Fibroblast of villous mesenchyme (primary cell): ENCODE measurements around the gene ZBTB4. TPM values are rescaled to one million over a fixed set of nuclear protein-coding genes. Genes with fewer than 3 reads are reported as not detected.
A peak's percentile ranks its signal among the peaks of the same experiment; 100 is the strongest.

Source experiments
- DNase-seq: peaks from one replicate; pipeline ENCODE4 v3.0.0-alpha.2; 2010; ENCODE audit warnings: low read depth
- H3K4me3 ChIP-seq: 2 replicates; pipeline ENCODE4 v1.5.1; 2011; ENCODE audit warnings: low read depth, mild to moderate bottlenecking, low read length
- total RNA-seq: library from RNA; depleted of rRNA; stranded (reverse); fragments of >200 nt; gene quantifications from 2 replicates; pipeline ENCODE4 v1.2.3, GENCODE V29; 2012
- TF ChIP-seq, protein P1 (sequence below): IDR thresholded peaks from 2 replicates; pipeline ENCODE4 v1.5.1; 2012; ENCODE audit warnings: low read depth, mild to moderate bottlenecking, low read length; ENCODE audit not compliant: insufficient read depth

Gene ZBTB4
- total RNA-seq, 1 donor: 37.1 TPM

DNA sequence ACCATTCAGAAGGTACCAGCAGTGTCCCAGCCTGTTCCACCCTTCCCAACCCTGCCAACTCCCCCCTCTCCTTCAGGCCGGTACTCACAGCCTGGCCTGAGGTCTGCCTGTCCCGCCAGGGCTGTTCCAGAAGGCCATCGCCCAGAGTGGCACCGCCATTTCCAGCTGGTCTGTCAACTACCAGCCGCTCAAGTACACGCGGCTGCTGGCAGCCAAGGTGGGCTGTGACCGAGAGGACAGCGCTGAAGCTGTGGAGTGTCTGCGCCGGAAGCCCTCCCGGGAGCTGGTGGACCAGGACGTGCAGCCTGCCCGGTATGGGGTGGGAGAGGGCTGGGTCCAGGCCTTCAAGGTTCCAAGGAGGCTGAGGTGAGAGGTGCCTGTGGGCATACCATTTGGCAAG, 64.6 kb downstream of the ZBTB4 start:
- TF ChIP-seq, protein P1, sequence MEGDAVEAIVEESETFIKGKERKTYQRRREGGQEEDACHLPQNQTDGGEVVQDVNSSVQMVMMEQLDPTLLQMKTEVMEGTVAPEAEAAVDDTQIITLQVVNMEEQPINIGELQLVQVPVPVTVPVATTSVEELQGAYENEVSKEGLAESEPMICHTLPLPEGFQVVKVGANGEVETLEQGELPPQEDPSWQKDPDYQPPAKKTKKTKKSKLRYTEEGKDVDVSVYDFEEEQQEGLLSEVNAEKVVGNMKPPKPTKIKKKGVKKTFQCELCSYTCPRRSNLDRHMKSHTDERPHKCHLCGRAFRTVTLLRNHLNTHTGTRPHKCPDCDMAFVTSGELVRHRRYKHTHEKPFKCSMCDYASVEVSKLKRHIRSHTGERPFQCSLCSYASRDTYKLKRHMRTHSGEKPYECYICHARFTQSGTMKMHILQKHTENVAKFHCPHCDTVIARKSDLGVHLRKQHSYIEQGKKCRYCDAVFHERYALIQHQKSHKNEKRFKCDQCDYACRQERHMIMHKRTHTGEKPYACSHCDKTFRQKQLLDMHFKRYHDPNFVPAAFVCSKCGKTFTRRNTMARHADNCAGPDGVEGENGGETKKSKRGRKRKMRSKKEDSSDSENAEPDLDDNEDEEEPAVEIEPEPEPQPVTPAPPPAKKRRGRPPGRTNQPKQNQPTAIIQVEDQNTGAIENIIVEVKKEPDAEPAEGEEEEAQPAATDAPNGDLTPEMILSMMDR: no peak
- H3K4me3 ChIP-seq: no peak overlapping the region
- DNase-seq: no peak

DNA sequence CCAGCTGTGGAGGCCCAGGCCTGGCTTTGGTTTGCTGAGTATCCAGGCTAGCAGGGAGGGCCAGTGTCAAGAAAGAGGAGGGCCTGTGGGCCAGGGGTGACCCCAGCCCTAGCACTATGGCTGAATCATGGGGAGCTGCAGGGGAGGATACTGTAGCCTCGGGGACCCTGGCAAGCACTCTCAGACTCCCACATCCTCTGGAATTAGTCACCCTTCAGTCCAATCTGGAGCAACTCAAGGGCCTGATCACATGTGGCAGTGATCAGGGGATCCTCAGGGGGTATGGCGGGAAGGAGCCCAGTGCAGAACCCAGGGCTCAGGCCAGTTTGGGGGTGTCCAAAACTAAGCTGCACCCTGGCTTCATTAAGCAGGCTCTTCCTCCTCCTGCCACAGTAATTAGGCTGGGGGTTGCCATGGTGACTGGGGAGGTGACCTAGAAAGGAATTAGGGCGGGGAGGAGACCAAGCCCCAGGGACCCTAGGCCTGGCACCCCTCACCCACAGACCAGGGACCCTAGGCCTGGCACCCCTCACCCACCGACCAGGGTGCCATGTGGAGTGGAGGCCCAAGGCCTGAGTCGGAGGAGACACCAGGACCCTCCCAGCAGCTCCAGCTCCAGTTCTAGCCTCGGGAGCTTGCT, 66.0 kb downstream of the ZBTB4 start:
- peak; percentile 69 for DNase-seq
- TF ChIP-seq, protein P1: no peak
- H3K4me3 ChIP-seq: no peak overlapping the region

GRCh38 chr17:7411427-7411750, 68.0 kb downstream of the ZBTB4 start:
- TF ChIP-seq, protein P1: no peak
- no peak overlapping the region for H3K4me3 ChIP-seq

DNA sequence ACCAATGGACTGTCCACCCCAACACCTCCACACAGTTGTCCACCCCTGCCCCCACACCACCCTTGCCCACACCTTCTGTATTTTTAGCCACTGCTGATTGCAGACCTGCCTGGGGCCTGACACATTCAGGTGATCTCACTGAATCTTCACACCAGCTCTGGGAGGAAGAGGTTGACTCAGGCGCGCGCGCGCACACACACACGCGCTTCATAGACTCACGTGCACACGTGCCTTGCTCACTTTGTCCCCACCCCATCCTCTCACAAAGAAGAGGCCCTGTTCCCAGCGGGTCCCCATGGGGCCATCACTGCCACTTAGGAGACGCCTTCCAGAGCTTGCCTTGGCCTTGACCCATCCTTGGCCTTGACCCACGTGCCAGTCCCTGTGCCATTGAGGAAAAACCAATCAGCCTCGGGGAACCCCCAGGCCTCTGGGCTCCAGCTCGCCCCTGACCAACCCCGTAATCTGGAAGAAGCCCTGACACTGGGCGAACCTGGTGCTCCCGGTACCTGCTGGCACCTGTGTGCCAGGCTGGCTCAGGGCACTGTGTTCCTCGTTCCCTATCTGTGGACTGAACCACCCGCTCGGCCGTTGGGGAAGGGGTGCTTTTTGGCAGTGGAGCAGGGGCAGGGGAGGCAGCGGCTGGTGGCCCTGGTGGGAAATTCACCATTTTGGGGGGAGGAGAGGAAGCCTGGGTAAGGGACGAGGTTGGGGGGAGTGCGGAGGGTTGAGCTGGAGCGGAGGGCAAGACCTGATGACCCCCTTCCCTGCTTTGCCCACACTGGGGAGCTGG, 68.6 kb downstream of the ZBTB4 start:
- DNase-seq: no peak
- no peak overlapping the region for H3K4me3 ChIP-seq
- TF ChIP-seq, protein P1: no peak

More at GRCh38 chr17:7411427-7411750, 68.0 kb downstream of the ZBTB4 start:
- no peak for DNase-seq

DNA sequence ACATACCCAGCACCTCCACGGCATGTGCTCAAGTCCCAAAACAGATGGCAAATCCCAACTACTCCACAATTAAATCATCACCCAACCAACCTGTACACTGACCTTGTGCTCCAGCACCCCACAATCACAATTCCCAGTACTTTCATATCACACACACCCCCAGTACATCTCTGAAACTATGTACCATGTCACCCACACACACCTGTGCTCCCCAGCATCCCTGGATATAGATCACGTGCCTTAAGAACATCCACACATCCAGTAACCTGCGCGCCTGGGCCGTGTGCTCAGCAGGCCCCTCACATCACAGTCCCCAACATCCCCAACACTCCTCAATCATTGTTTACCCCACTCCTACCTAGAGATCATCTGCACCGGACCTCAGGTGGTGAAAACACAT, 69.7 kb downstream of the ZBTB4 start:
- no peak overlapping the region for H3K4me3 ChIP-seq

More for the DNA sequence above, 69.7 kb downstream of the ZBTB4 start:
- no peak for DNase-seq
- TF ChIP-seq, protein P1: no peak

Other genes with a start within 250 kb of the ZBTB4 start
- 102 and 105 TPM in 2 replicates for gene DVL2, start 245.1 kb downstream of the ZBTB4 start, total RNA-seq
- 51.8 and 54.1 TPM in 2 replicates for gene PHF23, start 240.2 kb downstream of the ZBTB4 start, total RNA-seq
- gene GABARAP, start 237.2 kb downstream of the ZBTB4 start, total RNA-seq: 225 and 265 TPM in 2 replicates
- gene CTDNEP1, start 227.9 kb downstream of the ZBTB4 start, total RNA-seq: 24.5 and 34.1 TPM in 2 replicates
- 29.6 and 36.3 TPM in 2 replicates for gene ELP5, start 227.4 kb downstream of the ZBTB4 start, total RNA-seq
- gene CLDN7, start 217.2 kb downstream of the ZBTB4 start, total RNA-seq: 2.9 and 5.2 TPM in 2 replicates
- under 0.01 TPM in 1 of 2 replicates, not detected in the other for gene SLC2A4, start 197.9 kb downstream of the ZBTB4 start, total RNA-seq
- gene YBX2, start 185.0 kb downstream of the ZBTB4 start, total RNA-seq: not detected in 2 replicates
- gene EIF5A, start 172.0 kb downstream of the ZBTB4 start, total RNA-seq: 607 and 641 TPM in 2 replicates
- 34.1 and 45.3 TPM in 2 replicates for gene GPS2, start 164.3 kb downstream of the ZBTB4 start, total RNA-seq
- 15.1 and 19.4 TPM in 2 replicates for gene NEURL4, start 150.3 kb downstream of the ZBTB4 start, total RNA-seq
- 1.9 and 3.9 TPM in 2 replicates for gene ACAP1, start 143.1 kb downstream of the ZBTB4 start, total RNA-seq
- 7.4 and 8.6 TPM in 2 replicates for gene KCTD11, start 127.5 kb downstream of the ZBTB4 start, total RNA-seq
- gene TMEM95, start 124.5 kb downstream of the ZBTB4 start, total RNA-seq: not detected in 2 replicates
- under 0.01 and 2.2 TPM in 2 replicates for gene TNK1, start 98.5 kb downstream of the ZBTB4 start, total RNA-seq
- 16.8 and 28.3 TPM in 2 replicates for gene PLSCR3, start 85.1 kb downstream of the ZBTB4 start, total RNA-seq
- gene TMEM256, start 75.5 kb downstream of the ZBTB4 start, total RNA-seq: 147 and 162 TPM in 2 replicates
- gene NLGN2, start 71.8 kb downstream of the ZBTB4 start, total RNA-seq: 8.1 and 9.5 TPM in 2 replicates
- not detected in 2 replicates for gene SPEM1, start 59.3 kb downstream of the ZBTB4 start, total RNA-seq
- gene SPEM2, start 54.0 kb downstream of the ZBTB4 start, total RNA-seq: not detected in 2 replicates
- gene SPEM3, start 50.8 kb downstream of the ZBTB4 start, total RNA-seq: not detected in 2 replicates
- 2.6 and 3.0 TPM in 2 replicates for gene TMEM102, start 44.2 kb downstream of the ZBTB4 start, total RNA-seq
- 0.32 and 3.9 TPM in 2 replicates for gene FGF11, start 40.1 kb downstream of the ZBTB4 start, total RNA-seq
- gene CHRNB1, start 34.6 kb downstream of the ZBTB4 start, total RNA-seq: 6.1 and 6.9 TPM in 2 replicates
- gene SLC35G6, start 1.8 kb upstream of the ZBTB4 start, total RNA-seq: not detected in 2 replicates
- gene POLR2A, start 4.7 kb upstream of the ZBTB4 start, total RNA-seq: 118 and 127 TPM in 2 replicates
- gene TNFSF12, start 69.4 kb upstream of the ZBTB4 start, total RNA-seq: 11.7 and 14.5 TPM in 2 replicates
- gene TNFSF13, start 79.1 kb upstream of the ZBTB4 start, total RNA-seq: 0.43 and 0.64 TPM in 2 replicates
- 69.9 and 75.1 TPM in 2 replicates for gene SENP3, start 82.3 kb upstream of the ZBTB4 start, total RNA-seq
- 9.1 and 9.7 TPM in 2 replicates for gene CD68, start 100.0 kb upstream of the ZBTB4 start, total RNA-seq
- gene MPDU1, start 104.2 kb upstream of the ZBTB4 start, total RNA-seq: 70.5 and 101 TPM in 2 replicates
- under 0.01 and 0.64 TPM in 2 replicates for gene SOX15, start 110.5 kb upstream of the ZBTB4 start, total RNA-seq
- gene FXR2, start 135.3 kb upstream of the ZBTB4 start, total RNA-seq: 37.4 and 39.7 TPM in 2 replicates
- gene SAT2, start 148.2 kb upstream of the ZBTB4 start, total RNA-seq: 23.3 and 37.0 TPM in 2 replicates
- gene SHBG, start 150.5 kb upstream of the ZBTB4 start, total RNA-seq: 0.64 and 0.86 TPM in 2 replicates
- not detected in 2 replicates for gene ATP1B2, start 171.3 kb upstream of the ZBTB4 start, total RNA-seq
- gene TP53, start 207.9 kb upstream of the ZBTB4 start, total RNA-seq: 50.6 and 79.5 TPM in 2 replicates
- gene WRAP53, start 208.8 kb upstream of the ZBTB4 start, total RNA-seq: 5.2 and 6.0 TPM in 2 replicates
- 0.32 and 0.43 TPM in 2 replicates for gene EFNB3, start 225.6 kb upstream of the ZBTB4 start, total RNA-seq
- under 0.01 and 0.43 TPM in 2 replicates for gene DNAH2, start 238.1 kb upstream of the ZBTB4 start, total RNA-seq